ENCODE data around the gene HSPB7. TPM values are rescaled to one million over a fixed set of nuclear protein-coding genes. Genes with fewer than 3 reads are reported as not detected.
"Not testable (repeated sequence)": the region's sequence is repeated elsewhere in the genome, so short reads cannot be mapped to it uniquely, and the experiment has no call there.

HSPB7 gene
- polyA plus RNA-seq, 1 donor (not counting 4 experiments of a cell fraction or from before 2014, with no cell fraction given): 0.05 TPM

DNA sequence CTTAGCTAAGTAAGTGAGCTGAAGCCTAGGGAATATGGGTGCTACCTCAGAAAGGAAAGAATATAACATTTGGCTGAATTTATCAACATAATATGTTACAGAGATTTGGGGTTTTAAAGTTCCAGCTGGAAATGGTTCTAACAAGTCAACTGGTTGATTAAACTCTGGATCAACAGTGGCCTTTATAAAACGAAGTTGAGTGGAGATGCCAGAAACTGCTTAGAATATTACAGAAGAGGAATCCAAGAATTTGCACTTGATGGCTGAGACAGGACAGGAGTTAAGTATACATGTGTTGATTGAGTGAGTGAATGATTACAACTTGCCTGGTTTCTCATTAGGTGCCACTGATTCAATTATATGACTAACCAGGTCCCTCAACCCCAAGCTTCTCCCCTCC, 34.6 kb downstream of the HSPB7 start:
- no peak overlapping the region for H3K27ac ChIP-seq (ENCODE audit: control insufficient read depth, insufficient read depth, low read length)
- no peaks in the 10 kb centered on the region for H4K20me1 ChIP-seq (ENCODE audit: control insufficient read depth, extremely low read depth, insufficient read depth, low read length)
- H3K36me3 ChIP-seq (ENCODE audit: control insufficient read depth in 2 of 2, extremely low read depth in 1 of 2, insufficient read depth in 2 of 2, low read length in 2 of 2): no peaks in the 10 kb centered on the region
- H3K27me3 ChIP-seq (ENCODE audit: control insufficient read depth, extremely low read depth, insufficient read depth, low read length): no peaks in the 10 kb centered on the region
- dilution Hi-C loops (cut with MboI; ENCODE audit: extremely low pct_ligation_motif_present, low sequenced_read_pairs): no loop called here
- peaks cover 3% of the 10 kb centered on the region for H3K9me3 ChIP-seq (ENCODE audit: control insufficient read depth, low read depth, low read length)
- H3K9ac ChIP-seq (ENCODE audit: control insufficient read depth, extremely low read depth, insufficient read depth, low read length): no peak overlapping the region
- no peaks in the 10 kb centered on the region for H3K79me2 ChIP-seq (ENCODE audit: control insufficient read depth, insufficient read depth, low read length)
- no peak for TF ChIP-seq EZH2 (IDR thresholded peaks at IDR 0.05; ENCODE audit: low read length)
- TF ChIP-seq, protein P1, sequence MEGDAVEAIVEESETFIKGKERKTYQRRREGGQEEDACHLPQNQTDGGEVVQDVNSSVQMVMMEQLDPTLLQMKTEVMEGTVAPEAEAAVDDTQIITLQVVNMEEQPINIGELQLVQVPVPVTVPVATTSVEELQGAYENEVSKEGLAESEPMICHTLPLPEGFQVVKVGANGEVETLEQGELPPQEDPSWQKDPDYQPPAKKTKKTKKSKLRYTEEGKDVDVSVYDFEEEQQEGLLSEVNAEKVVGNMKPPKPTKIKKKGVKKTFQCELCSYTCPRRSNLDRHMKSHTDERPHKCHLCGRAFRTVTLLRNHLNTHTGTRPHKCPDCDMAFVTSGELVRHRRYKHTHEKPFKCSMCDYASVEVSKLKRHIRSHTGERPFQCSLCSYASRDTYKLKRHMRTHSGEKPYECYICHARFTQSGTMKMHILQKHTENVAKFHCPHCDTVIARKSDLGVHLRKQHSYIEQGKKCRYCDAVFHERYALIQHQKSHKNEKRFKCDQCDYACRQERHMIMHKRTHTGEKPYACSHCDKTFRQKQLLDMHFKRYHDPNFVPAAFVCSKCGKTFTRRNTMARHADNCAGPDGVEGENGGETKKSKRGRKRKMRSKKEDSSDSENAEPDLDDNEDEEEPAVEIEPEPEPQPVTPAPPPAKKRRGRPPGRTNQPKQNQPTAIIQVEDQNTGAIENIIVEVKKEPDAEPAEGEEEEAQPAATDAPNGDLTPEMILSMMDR (optimal IDR thresholded peaks at IDR 0.05 in 1 of 3, IDR thresholded peaks at IDR 0.05 in 1 of 3, conservative IDR thresholded peaks at IDR 0.05 in 1 of 3; ENCODE audit: extremely low read depth in 1 of 3, insufficient read depth in 2 of 3, low read length in 3 of 3): no peak
- DNase-seq (ENCODE audit: low read depth, low spot score) (no peak), FAIRE-seq (no peak)
- no peaks in the 10 kb centered on the region for H3K9me1 ChIP-seq (ENCODE audit: control insufficient read depth, extremely low read depth, insufficient read depth, low read length)
- peaks cover 2% of the 10 kb centered on the region for H3K4me1 ChIP-seq (ENCODE audit: control insufficient read depth, extremely low read depth, insufficient read depth, low read length)
- H2AFZ ChIP-seq (ENCODE audit: control insufficient read depth, low read length): no peak overlapping the region
- H3K4me3 ChIP-seq (ENCODE audit: control insufficient read depth in 2 of 3, extremely low read depth in 1 of 3, insufficient read depth in 2 of 3, low read depth in 1 of 3, low read length in 3 of 3): no peak overlapping the region
- no peak overlapping the region for H3K4me2 ChIP-seq (ENCODE audit: control insufficient read depth, extremely low read depth, insufficient read depth, low read depth, low read length)

DNA sequence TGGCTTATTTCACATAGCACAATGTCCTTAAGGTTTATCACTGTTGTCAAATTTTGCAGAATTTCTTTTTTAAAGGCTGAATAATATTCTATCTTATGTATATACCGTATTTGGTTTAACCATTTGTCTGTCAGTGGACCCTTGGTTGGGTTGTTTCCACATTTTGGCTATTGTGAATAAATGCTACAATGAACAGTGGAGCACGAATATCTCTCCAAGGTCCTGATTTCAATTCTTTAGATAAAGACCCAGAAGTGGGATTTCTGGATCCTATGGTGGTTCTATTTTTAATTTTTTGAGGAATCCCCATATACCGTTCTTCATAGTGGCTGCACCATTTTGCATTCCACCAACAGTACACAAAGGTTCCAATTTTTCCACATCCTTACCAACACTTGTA, 36.2 kb downstream of the HSPB7 start:
- Histone ChIP-seq H3K36me3 (ENCODE audit: control insufficient read depth in 2 of 2, extremely low read depth in 1 of 2, insufficient read depth in 2 of 2, low read length in 2 of 2) (no peaks in the 10 kb centered on the region), H3K27ac (ENCODE audit: control insufficient read depth, insufficient read depth, low read length) (no peak overlapping the region), H3K27me3 (ENCODE audit: control insufficient read depth, extremely low read depth, insufficient read depth, low read length) (no peaks in the 10 kb centered on the region), H3K4me2 (ENCODE audit: control insufficient read depth, extremely low read depth, insufficient read depth, low read depth, low read length) (no peak overlapping the region), H2AFZ (ENCODE audit: control insufficient read depth, low read length) (no peak overlapping the region), H3K9me1 (ENCODE audit: control insufficient read depth, extremely low read depth, insufficient read depth, low read length) (no peaks in the 10 kb centered on the region), H3K9ac (ENCODE audit: control insufficient read depth, extremely low read depth, insufficient read depth, low read length) (no peak overlapping the region), H3K79me2 (ENCODE audit: control insufficient read depth, insufficient read depth, low read length) (no peaks in the 10 kb centered on the region), H3K4me1 (ENCODE audit: control insufficient read depth, extremely low read depth, insufficient read depth, low read length) (peaks cover 2% of the 10 kb centered on the region), H3K4me3 (ENCODE audit: control insufficient read depth in 2 of 3, extremely low read depth in 1 of 3, insufficient read depth in 2 of 3, low read depth in 1 of 3, low read length in 3 of 3) (no peak overlapping the region), H3K9me3 (ENCODE audit: control insufficient read depth, low read depth, low read length) (peaks cover 3% of the 10 kb centered on the region), H4K20me1 (ENCODE audit: control insufficient read depth, extremely low read depth, insufficient read depth, low read length) (no peaks in the 10 kb centered on the region)
- no peak for DNase-seq (ENCODE audit: low read depth, low spot score)
- TF ChIP-seq, protein P1 (optimal IDR thresholded peaks at IDR 0.05 in 1 of 3, IDR thresholded peaks at IDR 0.05 in 1 of 3, conservative IDR thresholded peaks at IDR 0.05 in 1 of 3; ENCODE audit: extremely low read depth in 1 of 3, insufficient read depth in 2 of 3, low read length in 3 of 3): no peak
- no peak for TF ChIP-seq EZH2 (IDR thresholded peaks at IDR 0.05; ENCODE audit: low read length)
- no peak for FAIRE-seq
- dilution Hi-C loops (cut with MboI; ENCODE audit: extremely low pct_ligation_motif_present, low sequenced_read_pairs): no loop called here

DNA sequence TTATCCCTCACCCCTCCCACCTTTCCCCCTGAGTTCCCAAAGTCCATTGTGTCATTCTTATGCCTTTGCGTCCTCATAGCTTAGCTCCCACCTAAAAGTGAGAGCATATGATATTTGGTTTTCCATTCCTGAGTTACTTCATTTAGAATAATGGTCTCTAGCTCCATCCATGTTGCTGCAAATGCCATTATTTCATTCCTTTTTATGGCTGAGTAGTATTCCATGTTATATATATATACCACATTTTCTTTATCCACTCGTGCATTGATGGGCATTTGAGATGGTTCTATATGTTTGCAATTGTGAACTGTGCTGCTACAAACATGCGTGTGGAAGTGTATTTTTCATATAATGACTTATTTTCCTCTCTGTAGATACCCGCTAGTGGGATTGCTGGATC, 39.9 kb downstream of the HSPB7 start:
- H3K9me3 ChIP-seq (ENCODE audit: control insufficient read depth, low read depth, low read length); H3K4me2 ChIP-seq (ENCODE audit: control insufficient read depth, extremely low read depth, insufficient read depth, low read depth, low read length); H4K20me1 ChIP-seq (ENCODE audit: control insufficient read depth, extremely low read depth, insufficient read depth, low read length); H3K9me1 ChIP-seq (ENCODE audit: control insufficient read depth, extremely low read depth, insufficient read depth, low read length); H2AFZ ChIP-seq (ENCODE audit: control insufficient read depth, low read length); H3K9ac ChIP-seq (ENCODE audit: control insufficient read depth, extremely low read depth, insufficient read depth, low read length); DNase-seq (ENCODE audit: low read depth, low spot score); H3K27me3 ChIP-seq (ENCODE audit: control insufficient read depth, extremely low read depth, insufficient read depth, low read length); FAIRE-seq; H3K27ac ChIP-seq (ENCODE audit: control insufficient read depth, insufficient read depth, low read length); H3K4me3 ChIP-seq (ENCODE audit: control insufficient read depth in 2 of 3, extremely low read depth in 1 of 3, insufficient read depth in 2 of 3, low read depth in 1 of 3, low read length in 3 of 3); H3K36me3 ChIP-seq (ENCODE audit: control insufficient read depth in 2 of 2, extremely low read depth in 1 of 2, insufficient read depth in 2 of 2, low read length in 2 of 2); H3K4me1 ChIP-seq (ENCODE audit: control insufficient read depth, extremely low read depth, insufficient read depth, low read length); dilution Hi-C loops (cut with MboI; ENCODE audit: extremely low pct_ligation_motif_present, low sequenced_read_pairs): not testable (repeated sequence)
- H3K79me2 ChIP-seq (ENCODE audit: control insufficient read depth, insufficient read depth, low read length): peaks cover 24% of the 10 kb centered on the region
